Choroid plexus epithelial cell (primary cell): ENCODE data around the gene IL1RAPL1.

Experiments
- DNase-seq: peaks from one replicate; pipeline ENCODE4 v3.0.0-alpha.2; 2010; ENCODE audit warnings: low read depth
- H3K4me3 ChIP-seq: 2 replicates; pipeline ENCODE4 v1.5.1; 2011; ENCODE audit warnings: low read depth, mild to moderate bottlenecking, control low read depth, low read length, moderate library complexity
- TF ChIP-seq, protein P1 (sequence below): conservative IDR thresholded peaks from 2 replicates; pipeline ENCODE4 v1.5.1; 2011; ENCODE audit warnings: low read depth, mild to moderate bottlenecking, control low read depth, inconsistent platforms, low read length, moderate library complexity

The IL1RAPL1 gene

DNA sequence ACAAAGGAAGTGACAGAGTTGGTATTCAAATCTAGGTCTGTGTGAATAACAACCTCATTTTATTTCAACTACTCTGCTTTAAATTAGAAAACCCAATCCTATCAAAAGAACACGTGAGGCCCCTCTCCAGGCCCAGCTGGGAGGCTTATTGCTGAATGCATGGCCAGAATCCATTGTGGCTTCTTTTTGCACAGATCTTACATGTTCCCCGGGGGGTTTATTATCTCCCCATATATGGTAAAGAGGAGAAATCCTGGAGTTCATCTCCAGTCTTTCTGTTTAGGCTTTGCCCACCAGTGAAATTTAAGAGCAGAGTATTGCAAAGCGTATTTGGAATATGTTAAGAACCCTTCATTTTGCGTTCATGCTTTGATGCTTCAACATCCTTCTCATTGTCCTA lies 655.6 kb downstream of the IL1RAPL1 start:
- H3K4me3 ChIP-seq: no peak overlapping the region
- no peak for DNase-seq
- TF ChIP-seq, protein P1, sequence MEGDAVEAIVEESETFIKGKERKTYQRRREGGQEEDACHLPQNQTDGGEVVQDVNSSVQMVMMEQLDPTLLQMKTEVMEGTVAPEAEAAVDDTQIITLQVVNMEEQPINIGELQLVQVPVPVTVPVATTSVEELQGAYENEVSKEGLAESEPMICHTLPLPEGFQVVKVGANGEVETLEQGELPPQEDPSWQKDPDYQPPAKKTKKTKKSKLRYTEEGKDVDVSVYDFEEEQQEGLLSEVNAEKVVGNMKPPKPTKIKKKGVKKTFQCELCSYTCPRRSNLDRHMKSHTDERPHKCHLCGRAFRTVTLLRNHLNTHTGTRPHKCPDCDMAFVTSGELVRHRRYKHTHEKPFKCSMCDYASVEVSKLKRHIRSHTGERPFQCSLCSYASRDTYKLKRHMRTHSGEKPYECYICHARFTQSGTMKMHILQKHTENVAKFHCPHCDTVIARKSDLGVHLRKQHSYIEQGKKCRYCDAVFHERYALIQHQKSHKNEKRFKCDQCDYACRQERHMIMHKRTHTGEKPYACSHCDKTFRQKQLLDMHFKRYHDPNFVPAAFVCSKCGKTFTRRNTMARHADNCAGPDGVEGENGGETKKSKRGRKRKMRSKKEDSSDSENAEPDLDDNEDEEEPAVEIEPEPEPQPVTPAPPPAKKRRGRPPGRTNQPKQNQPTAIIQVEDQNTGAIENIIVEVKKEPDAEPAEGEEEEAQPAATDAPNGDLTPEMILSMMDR: no peak

DNA sequence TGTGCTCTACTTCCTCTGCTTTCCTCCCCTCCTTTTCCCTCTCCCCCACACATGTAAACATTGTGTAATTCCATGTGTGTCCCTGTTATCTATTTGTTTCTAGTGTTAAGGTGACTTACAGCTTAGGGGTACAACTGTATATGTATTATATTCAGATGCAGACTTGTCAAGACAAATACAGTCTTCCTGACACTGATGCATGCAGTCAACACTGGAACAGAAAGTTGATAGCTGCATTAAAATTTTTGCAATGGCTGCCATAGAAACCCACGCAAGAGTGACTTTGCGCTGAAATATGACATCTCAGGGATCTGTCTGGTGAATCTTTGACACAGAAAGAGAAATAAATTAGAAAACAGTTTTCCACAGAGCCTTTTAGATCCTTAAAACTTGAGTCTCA lies 656.7 kb downstream of the IL1RAPL1 start:
- no peak overlapping the region for H3K4me3 ChIP-seq
- no peak for DNase-seq

DNA sequence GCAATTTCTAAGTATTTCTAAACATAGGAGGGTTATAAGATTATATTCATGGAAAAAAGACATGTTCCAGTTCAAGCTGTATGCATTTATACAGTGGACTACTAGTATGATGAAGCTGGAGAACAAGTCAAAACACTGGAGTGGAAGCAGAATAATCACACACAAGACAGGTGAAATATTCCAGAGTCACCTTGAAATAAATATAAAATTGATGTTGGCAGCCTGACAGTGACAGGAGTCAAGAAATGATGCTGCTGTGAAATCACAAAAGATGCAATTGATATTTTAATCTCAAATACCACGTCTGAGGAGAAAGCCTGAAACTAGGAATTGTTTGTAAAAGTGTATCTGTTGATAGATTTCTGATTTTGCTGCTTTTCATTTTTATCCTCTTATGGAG lies 667.3 kb downstream of the IL1RAPL1 start:
- DNase-seq: no peak
- no peak overlapping the region for H3K4me3 ChIP-seq
- TF ChIP-seq, protein P1: no peak

More for the DNA sequence above, 656.7 kb downstream of the IL1RAPL1 start:
- TF ChIP-seq, protein P1: no peak

DNA sequence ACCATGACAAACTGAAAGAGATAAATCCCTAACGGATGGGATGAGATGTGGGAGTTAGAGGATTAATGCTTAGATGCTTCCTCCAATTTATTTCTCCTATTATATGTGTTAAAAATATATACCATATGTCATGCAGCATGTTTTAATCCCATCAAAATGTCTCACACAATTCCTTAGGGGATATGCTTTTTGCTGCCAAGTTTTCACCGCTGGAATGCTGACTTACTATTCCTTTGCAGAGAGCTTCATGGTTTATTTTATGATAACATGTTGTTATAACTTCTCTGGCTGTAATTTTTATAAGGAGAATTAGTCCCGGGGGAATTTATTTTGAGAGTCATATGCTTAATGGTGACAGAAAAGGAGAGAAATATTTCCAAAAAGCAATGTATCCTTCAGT lies 670.3 kb downstream of the IL1RAPL1 start:
- TF ChIP-seq, protein P1: no peak
- H3K4me3 ChIP-seq: no peak overlapping the region
- DNase-seq: peak; percentile 66

DNA sequence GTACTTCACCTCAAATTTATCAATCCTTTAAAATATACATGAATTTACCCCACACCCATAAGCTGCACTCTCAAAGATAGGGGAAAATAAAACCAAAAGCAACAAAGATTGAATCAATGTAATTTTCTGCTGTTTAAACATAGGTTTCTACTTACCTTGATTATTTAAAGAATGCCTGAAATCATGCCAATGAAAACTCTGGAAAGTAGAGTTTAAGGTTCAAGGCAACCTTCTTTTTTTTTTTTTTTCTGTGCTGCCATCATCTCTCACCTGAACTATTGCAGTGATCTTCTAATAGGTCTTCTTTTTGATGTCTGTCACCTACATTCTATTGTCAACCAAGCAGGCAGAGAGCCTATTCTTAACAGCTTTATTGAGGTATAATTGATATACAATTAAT lies 682.1 kb downstream of the IL1RAPL1 start:
- DNase-seq: no peak
- no peak overlapping the region for H3K4me3 ChIP-seq
- TF ChIP-seq, protein P1: no peak

DNA sequence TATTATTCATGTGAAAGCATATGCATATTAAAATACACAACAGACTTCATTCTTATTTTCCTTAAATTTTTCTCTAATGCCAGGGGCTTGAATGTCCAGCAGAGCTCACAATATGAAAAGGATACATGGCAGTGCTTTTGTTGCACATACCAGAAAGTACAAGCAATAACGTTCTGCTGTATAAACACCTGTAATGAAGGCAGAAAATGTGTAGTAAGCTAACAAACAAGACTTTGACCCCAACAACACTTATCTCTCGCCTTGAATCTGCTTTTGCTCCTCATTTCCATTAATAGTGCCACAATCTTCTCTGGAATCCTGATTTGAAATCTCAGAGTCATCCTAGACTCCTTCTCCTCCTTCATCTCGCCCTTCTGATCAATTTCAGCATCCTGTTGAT lies 687.3 kb downstream of the IL1RAPL1 start:
- no peak for DNase-seq
- TF ChIP-seq, protein P1: no peak
- no peak overlapping the region for H3K4me3 ChIP-seq

DNA sequence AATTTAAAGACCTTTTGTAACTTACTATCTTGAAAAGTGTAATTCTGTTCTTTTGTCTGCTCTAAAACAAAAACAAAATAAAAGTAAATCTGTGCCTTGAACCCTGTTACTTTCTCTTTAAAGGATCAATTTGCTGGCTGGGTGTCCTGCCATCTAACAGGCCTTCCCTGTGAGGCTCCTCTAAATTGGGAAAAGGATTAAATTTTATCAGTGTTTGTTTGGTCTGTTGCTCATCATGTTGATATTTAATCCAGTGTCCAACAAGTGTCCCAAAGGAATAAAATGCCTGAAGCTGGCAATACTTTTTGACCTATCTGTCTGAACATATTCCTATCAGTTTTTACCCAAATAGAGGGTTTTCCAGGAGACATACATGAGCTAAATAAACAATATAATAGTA lies 688.7 kb downstream of the IL1RAPL1 start:
- no peak overlapping the region for H3K4me3 ChIP-seq
- no peak for DNase-seq
- TF ChIP-seq, protein P1: no peak
